ENCODE data around the gene DLG2.
"Not testable (repeated sequence)": the region's sequence is repeated elsewhere in the genome, so short reads cannot be mapped to it uniquely, and the experiment has no call there.

- not testable (repeated sequence) for TF ChIP-seq EZH2phosphoT487 (IDR thresholded peaks at IDR 0.05; ENCODE audit: low read depth)
- TF ChIP-seq, protein P1, sequence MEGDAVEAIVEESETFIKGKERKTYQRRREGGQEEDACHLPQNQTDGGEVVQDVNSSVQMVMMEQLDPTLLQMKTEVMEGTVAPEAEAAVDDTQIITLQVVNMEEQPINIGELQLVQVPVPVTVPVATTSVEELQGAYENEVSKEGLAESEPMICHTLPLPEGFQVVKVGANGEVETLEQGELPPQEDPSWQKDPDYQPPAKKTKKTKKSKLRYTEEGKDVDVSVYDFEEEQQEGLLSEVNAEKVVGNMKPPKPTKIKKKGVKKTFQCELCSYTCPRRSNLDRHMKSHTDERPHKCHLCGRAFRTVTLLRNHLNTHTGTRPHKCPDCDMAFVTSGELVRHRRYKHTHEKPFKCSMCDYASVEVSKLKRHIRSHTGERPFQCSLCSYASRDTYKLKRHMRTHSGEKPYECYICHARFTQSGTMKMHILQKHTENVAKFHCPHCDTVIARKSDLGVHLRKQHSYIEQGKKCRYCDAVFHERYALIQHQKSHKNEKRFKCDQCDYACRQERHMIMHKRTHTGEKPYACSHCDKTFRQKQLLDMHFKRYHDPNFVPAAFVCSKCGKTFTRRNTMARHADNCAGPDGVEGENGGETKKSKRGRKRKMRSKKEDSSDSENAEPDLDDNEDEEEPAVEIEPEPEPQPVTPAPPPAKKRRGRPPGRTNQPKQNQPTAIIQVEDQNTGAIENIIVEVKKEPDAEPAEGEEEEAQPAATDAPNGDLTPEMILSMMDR (IDR thresholded peaks at IDR 0.05; ENCODE audit: low read depth, low read length) = not testable (repeated sequence)
Observed at GRCh38 chr11:84987686-84988187, 639.4 kb downstream of the DLG2 start.
